Muscle of leg (tissue), 11 donors: Measurements from ENCODE around the gene MBNL3. TPM values are rescaled to one million over a fixed set of nuclear protein-coding genes. Genes with fewer than 3 reads are reported as not detected.

Source experiments
- DNase-seq: peaks from one replicate; pipeline ENCODE4 v3.0.0; 2013
- H3K27ac ChIP-seq: one replicate; pipeline ENCODE4 v1.5.1; 2013; ENCODE audit warnings: mild to moderate bottlenecking, low read length, control low read depth
- H3K27me3 ChIP-seq: one replicate; pipeline ENCODE4 v1.6.1; 2013; ENCODE audit warnings: low read length; ENCODE audit not compliant: control insufficient read depth, insufficient read depth
- H3K36me3 ChIP-seq: one replicate; pipeline ENCODE4 v1.6.1; 2013; ENCODE audit warnings: low read length; ENCODE audit not compliant: control insufficient read depth, insufficient read depth
- H3K4me1 ChIP-seq: one replicate; pipeline ENCODE4 v1.6.1; 2013; ENCODE audit warnings: low read length; ENCODE audit not compliant: control insufficient read depth, insufficient read depth
- H3K4me3 ChIP-seq: one replicate; pipeline ENCODE4 v1.5.1; 2013; ENCODE audit warnings: low read length, control low read depth
- H3K9me3 ChIP-seq: replicated peaks from 2 replicates; pipeline ENCODE4 v1.6.1; 2013; ENCODE audit warnings: low read depth, low read length; ENCODE audit not compliant: control insufficient read depth
- WGBS: methylation state at CpG from one replicate; pipeline ENCODE4 v1.1.5; 2013; ENCODE audit warnings: missing lambda C conversion rate; ENCODE audit not compliant: insufficient coverage; 5-methylcytosine and 5-hydroxymethylcytosine counted together
- polyA plus RNA-seq, 8 donors: library from polyadenylated mRNA; unstranded; fragments of 120-200 nt; gene quantifications; one replicate each; pipeline versions ENCODE4 v1.2.1 to v1.2.3, GENCODE V29; 2013; ENCODE audit warnings: inconsistent platforms in 1 of 8, low replicate concordance in 1 of 8; ENCODE audit not compliant: insufficient read length in 8 of 8, insufficient read depth in 1 of 8
- total RNA-seq: library from RNA; stranded (reverse); fragments of 120-200 nt; gene quantifications from one replicate; pipeline ENCODE4 v1.2.4, GENCODE V29; 2013

The MBNL3 gene
- total and polyA plus RNA-seq, 9 donors: 6.8 to 18.4 (median 11.4) TPM

GRCh38 chrX:132406106-132406505, 82.7 kb downstream of the MBNL3 start:
- Histone ChIP-seq H3K4me3 (no peak overlapping the region), H3K9me3 (no peaks in the 10 kb centered on the region), H3K36me3 (no peaks in the 10 kb centered on the region), H3K27ac (no peak overlapping the region), H3K27me3 (peaks cover 13% of the 10 kb centered on the region), H3K4me1 (no peaks in the 10 kb centered on the region)
- WGBS: 73% methylated on average over 5 of the region's 9 CpGs
- no peak for DNase-seq

DNA sequence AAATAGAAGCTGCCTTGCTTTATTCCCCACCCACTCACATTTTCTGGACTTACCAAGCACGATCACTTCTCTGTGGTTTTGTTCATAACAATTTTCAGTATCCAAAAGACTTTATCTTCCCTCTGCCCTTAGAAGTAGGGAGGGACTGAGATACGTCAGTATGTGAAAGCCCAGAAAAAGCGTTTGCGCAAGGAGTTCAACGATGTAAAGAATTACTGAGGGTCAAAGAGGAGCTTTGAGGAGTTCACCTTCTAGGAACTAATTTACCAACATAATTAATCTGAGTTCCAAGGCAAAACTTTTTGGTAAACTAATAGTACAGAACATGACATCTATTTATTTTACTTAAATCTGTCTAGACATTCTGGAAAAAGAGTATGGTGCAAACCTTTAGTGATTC, 84.6 kb downstream of the MBNL3 start:
- WGBS: no CpG with 5 or more reads among the region's 5 CpGs
- DNase-seq: no peak
- Histone ChIP-seq H3K36me3 (no peaks in the 10 kb centered on the region), H3K4me3 (no peak overlapping the region), H3K27ac (no peak overlapping the region), H3K4me1 (no peaks in the 10 kb centered on the region), H3K27me3 (peaks cover 10% of the 10 kb centered on the region), H3K9me3 (no peaks in the 10 kb centered on the region)

GRCh38 chrX:132401935-132402334, 86.9 kb downstream of the MBNL3 start:
- no peak for DNase-seq
- no peak overlapping the region for H3K4me3 ChIP-seq
- H3K27me3 ChIP-seq: peaks cover 9% of the 10 kb centered on the region
- H3K4me1 ChIP-seq: no peaks in the 10 kb centered on the region
- no CpG with 5 or more reads among the region's 1 CpG for WGBS
- no peak overlapping the region for H3K27ac ChIP-seq
- no peaks in the 10 kb centered on the region for H3K36me3 ChIP-seq
- H3K9me3 ChIP-seq: no peaks in the 10 kb centered on the region

DNA sequence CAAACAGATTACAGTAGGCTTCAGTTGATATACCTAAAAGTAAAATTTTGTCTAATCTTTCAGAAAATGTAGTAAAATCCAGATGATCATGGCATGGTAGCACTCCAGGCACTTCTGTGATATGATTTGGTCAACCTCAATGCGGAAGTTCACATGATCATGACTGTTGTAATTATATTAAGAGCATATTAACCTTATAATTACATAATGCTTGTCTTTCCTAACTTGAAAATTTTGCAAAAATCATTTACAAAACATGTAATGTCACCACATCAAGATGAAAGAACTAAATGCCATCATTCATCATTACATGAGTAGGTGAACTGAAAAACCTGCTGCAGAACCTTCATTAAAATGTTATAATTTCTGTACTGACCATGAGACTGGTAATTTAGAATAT, 88.1 kb downstream of the MBNL3 start:
- Histone ChIP-seq H3K4me3 (no peak overlapping the region), H3K4me1 (no peaks in the 10 kb centered on the region), H3K36me3 (no peaks in the 10 kb centered on the region), H3K9me3 (no peaks in the 10 kb centered on the region), H3K27ac (no peak overlapping the region), H3K27me3 (peaks cover 7% of the 10 kb centered on the region)
- WGBS: no CpG with 5 or more reads among the region's 1 CpG
- DNase-seq: no peak

DNA sequence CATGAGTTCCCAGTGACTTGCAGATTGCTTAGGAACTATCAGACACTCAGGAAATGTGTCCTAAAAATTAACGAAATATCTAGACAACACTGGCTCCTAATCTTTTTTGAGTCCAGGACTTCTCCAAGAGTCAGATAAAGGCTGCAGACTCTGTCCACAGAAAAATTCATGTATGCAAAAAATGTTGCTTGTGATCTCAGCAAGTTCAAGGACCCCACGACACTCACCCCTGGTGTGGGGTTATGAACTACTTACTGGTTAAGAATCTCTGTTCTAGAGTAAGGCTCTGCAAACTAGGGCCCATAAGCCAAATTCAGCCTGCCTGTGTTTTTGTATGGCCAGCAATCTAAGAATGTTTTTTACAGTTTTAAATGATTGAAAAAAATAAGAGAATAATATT, 93.2 kb downstream of the MBNL3 start:
- Histone ChIP-seq H3K9me3 (no peaks in the 10 kb centered on the region), H3K27me3 (peaks cover 6% of the 10 kb centered on the region), H3K27ac (no peak overlapping the region), H3K36me3 (no peaks in the 10 kb centered on the region), H3K4me1 (no peaks in the 10 kb centered on the region), H3K4me3 (no peak overlapping the region)
- WGBS: 100% methylated on average over 1 of the region's 2 CpGs
- DNase-seq: no peak

DNA sequence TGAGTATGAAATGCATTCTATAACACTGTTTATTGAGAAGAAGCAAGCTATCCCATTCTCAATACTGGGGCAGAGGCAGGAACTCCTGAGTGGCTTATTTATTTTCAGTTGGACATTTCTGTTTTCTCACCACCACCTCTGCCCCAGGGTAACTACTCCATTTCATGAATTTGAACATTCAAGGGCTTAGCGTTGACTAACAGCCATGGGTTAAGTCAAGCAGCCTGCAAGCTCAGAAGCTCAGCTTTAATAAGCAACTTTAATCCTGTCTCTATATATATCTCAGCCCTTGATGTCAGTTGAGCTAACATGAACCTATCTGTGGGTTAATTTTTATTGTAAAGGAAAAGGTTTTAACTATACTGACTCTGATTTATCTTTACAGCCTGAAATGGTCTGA, 93.8 kb downstream of the MBNL3 start:
- no CpG with 5 or more reads among the region's 1 CpG for WGBS
- Histone ChIP-seq H3K9me3 (no peaks in the 10 kb centered on the region), H3K4me1 (no peaks in the 10 kb centered on the region), H3K27ac (no peak overlapping the region), H3K36me3 (no peaks in the 10 kb centered on the region), H3K27me3 (peaks cover 6% of the 10 kb centered on the region), H3K4me3 (no peak overlapping the region)
- DNase-seq: no peak

DNA sequence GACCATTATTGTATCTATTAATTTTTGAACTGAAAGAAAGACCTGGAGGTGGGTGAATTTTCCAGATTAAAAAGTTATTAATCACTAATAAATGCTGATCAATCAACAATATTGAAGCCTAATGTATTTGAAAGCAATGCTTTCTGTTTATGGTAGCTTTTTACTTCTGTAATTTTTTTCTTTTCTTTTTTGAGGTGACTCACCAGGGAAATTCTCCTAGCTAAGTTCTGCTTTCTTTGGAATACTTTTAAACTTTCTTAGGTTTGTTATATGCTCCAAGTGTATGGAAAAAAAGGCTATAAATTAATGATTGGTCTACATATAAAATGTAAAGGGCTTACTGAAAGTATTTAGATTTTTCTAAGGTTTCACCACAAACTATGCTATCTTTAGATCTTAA, 94.2 kb downstream of the MBNL3 start:
- H3K36me3 ChIP-seq: no peaks in the 10 kb centered on the region
- H3K27me3 ChIP-seq: peaks cover 7% of the 10 kb centered on the region
- H3K9me3 ChIP-seq: no peaks in the 10 kb centered on the region
- no peak overlapping the region for H3K27ac ChIP-seq
- no peak overlapping the region for H3K4me3 ChIP-seq
- H3K4me1 ChIP-seq: no peaks in the 10 kb centered on the region
- no peak for DNase-seq

DNA sequence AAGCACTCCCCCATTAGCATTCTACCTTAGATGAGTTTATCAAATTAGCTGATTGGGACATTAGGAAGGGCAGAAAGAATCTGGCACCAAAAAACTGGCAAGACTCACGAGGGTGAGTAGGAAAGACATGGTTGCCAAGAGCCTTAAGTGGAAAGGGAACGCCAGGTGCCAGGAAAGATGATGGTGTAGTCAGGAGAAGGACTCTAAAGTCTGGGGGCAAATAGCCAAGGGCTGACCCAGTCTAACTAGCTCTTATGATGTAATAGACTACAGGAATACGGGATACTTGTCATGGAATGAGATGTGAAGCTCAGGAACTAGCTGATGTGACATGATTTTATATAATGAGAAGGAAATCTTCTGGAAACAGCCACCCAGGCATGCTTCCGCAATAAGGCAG, 94.8 kb downstream of the MBNL3 start:
- Histone ChIP-seq H3K27ac (no peak overlapping the region), H3K4me1 (no peaks in the 10 kb centered on the region), H3K36me3 (no peaks in the 10 kb centered on the region), H3K4me3 (no peak overlapping the region), H3K27me3 (peaks cover 8% of the 10 kb centered on the region), H3K9me3 (no peaks in the 10 kb centered on the region)
- WGBS: 50% methylated on average over 2 of the region's 4 CpGs
- DNase-seq: no peak

DNA sequence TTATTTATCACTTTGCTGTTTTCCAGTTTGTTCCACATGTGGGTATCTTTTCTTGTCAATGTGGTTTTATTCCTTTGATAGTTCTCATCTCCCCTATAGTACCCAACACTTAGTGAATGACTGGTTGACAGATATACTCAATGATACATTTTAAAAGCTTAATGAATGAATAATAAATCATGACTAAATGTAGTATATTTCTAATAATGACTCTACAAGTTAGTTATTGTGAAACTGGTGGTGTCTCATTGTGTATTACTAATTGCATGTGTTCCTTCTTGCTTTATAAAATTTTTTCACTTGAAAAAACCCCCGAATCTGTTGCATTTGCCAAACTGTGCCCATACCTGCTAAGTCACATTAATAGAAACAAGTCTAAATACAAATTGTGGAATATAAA, 95.4 kb downstream of the MBNL3 start:
- peaks cover 8% of the 10 kb centered on the region for H3K27me3 ChIP-seq
- H3K36me3 ChIP-seq: no peaks in the 10 kb centered on the region
- no peak overlapping the region for H3K27ac ChIP-seq
- H3K9me3 ChIP-seq: no peaks in the 10 kb centered on the region
- DNase-seq: no peak
- no CpG with 5 or more reads among the region's 1 CpG for WGBS
- no peaks in the 10 kb centered on the region for H3K4me1 ChIP-seq
- H3K4me3 ChIP-seq: no peak overlapping the region

DNA sequence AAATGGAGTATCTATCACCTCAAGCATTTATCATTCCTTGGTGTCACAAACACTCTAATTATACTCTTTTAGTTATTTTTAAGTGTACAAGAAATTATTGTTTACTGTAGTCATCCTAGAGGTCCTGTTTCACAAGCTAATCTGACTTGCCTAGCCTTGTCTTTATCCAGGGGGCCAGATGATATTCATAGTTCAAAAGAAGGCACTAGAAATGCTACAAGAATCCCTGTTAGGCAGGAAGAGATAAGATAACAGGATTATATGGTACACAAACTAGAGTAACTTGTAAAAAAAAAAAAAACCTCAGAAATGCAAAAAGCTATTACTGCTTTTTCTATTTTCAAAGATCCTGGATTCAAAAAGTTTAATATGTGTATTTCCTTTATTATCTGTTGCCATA, 95.8 kb downstream of the MBNL3 start:
- Histone ChIP-seq H3K36me3 (no peaks in the 10 kb centered on the region), H3K4me3 (no peak overlapping the region), H3K27me3 (peaks cover 8% of the 10 kb centered on the region), H3K27ac (no peak overlapping the region), H3K9me3 (no peaks in the 10 kb centered on the region), H3K4me1 (no peaks in the 10 kb centered on the region)
- DNase-seq: no peak

DNA sequence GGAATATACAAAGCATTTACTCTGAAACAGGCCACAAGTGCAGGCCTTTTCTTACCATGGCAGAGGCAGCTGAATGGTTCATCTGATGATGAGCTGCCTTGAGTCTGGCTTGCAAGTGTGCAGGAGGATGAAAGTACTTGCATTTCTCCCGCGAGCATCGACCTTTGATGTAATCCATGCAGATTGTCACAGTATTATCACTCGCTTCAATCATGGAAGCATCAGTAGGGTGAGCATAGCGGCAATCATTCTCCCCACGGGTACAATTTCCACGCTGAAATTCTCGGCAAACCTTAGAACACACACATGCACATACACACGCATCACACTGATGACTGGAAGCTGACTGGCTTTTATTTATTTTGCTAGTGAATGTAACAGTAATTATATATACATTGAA, 98.0 kb downstream of the MBNL3 start:
- WGBS: 81% methylated on average over 4 of the region's 9 CpGs

More for the DNA sequence above, 98.0 kb downstream of the MBNL3 start:
- DNase-seq: no peak
- Histone ChIP-seq H3K9me3 (no peaks in the 10 kb centered on the region), H3K4me1 (no peaks in the 10 kb centered on the region), H3K27ac (no peak overlapping the region), H3K36me3 (no peaks in the 10 kb centered on the region), H3K27me3 (peaks cover 14% of the 10 kb centered on the region), H3K4me3 (no peak overlapping the region)
